Measurements from ENCODE around the gene RANBP10. TPM values are rescaled to one million over a fixed set of nuclear protein-coding genes. Genes with fewer than 3 reads are reported as not detected.
A peak's percentile ranks its signal among the peaks of the same experiment; 100 is the strongest.

RANBP10 gene
- total and polyA plus RNA-seq, 2 of the 8 experiments (the other 6 are each of a cell fraction or from before 2014, with no cell fraction given) = 14.2 to 16.8 TPM

- H2BK12ac ChIP-seq (ENCODE audit: low read depth, low read length) = no peak overlapping the region
- no peak overlapping the region for H3K4me2 ChIP-seq (ENCODE audit: insufficient read depth in 1 of 2, low read depth in 2 of 2, low read length in 2 of 2)
- no peak overlapping the region for H2BK120ac ChIP-seq (replicated peaks; ENCODE audit: low read depth, low read length)
- no peaks in the 10 kb centered on the region; the same call in none of the 2 replicates for H3K79me1 ChIP-seq (ENCODE audit: low read depth, low read length)
- no peak overlapping the region for H3K56ac ChIP-seq (replicated peaks; ENCODE audit: insufficient read length, low read depth, low read length)
- H3K9me3 ChIP-seq (ENCODE audit: insufficient read depth in 2 of 2, low read depth in 1 of 2, low read length in 1 of 2) = no peaks in the 10 kb centered on the region
- H3K36me3 ChIP-seq (ENCODE audit: control insufficient read depth in 2 of 4, insufficient read depth in 4 of 4, low read length in 3 of 4) = peaks cover 0 to 3% (median 0%) of the 10 kb centered on the region in 4 experiments; a peak in 2 of 8 replicates
- H3K27me3 ChIP-seq (replicated peaks in 1 of 4; ENCODE audit: control insufficient read depth in 3 of 4, extremely low read depth in 1 of 4, insufficient read depth in 3 of 4, low read length in 3 of 4) = no peaks in the 10 kb centered on the region
- H3K27ac ChIP-seq (ENCODE audit: low read depth, low read length) = no peak overlapping the region
- H4K5ac ChIP-seq (ENCODE audit: insufficient read length, low read depth, low read length) = no peak overlapping the region
- H3K4ac ChIP-seq (replicated peaks; ENCODE audit: insufficient read length, low read depth, low read length) = no peak overlapping the region
- no peak for FAIRE-seq
- POLR2A ChIA-PET (ENCODE audit: partially characterized antibody) = interaction anchor here (0.6 kb wide), 2 partner anchors 11 to 18 kb away, joined by 3 to 4 read pairs; partner anchors contain the start of genes ACD, C16orf86 and ENKD1
- H2AK5ac ChIP-seq (ENCODE audit: low read depth, low read length) = no peak overlapping the region
- H2AFZ ChIP-seq (ENCODE audit: low read length) = no peak overlapping the region
- H2BK15ac ChIP-seq (ENCODE audit: low read length) = no peak overlapping the region
- H3K14ac ChIP-seq (ENCODE audit: insufficient read length) = no peak overlapping the region
- 64% methylated on average over 1 of the region's 1 CpG; no CpG with 5 or more reads in 1 of the 2 experiments for WGBS, 2 experiments (ENCODE audit: extremely low coverage in 1 of 2, insufficient coverage in 1 of 2, insufficient read length in 1 of 2, insufficient replicate concordance in 2 of 2, low coverage in 1 of 2, low lambda C conversion rate in 2 of 2, missing lambda C conversion rate in 1 of 2)
- no peaks in the 10 kb centered on the region for H3K23me2 ChIP-seq (ENCODE audit: low read depth, low read length)
- H4K20me1 ChIP-seq (replicated peaks in 1 of 2; ENCODE audit: control insufficient read depth in 1 of 2, insufficient read depth in 2 of 2, low read length in 2 of 2) = peaks cover 0 to 5% of the 10 kb centered on the region in 2 experiments
- H3K79me2 ChIP-seq (ENCODE audit: control insufficient read depth in 1 of 2, insufficient read depth in 2 of 2, low read length in 2 of 2) = no peaks in the 10 kb centered on the region
- no peak overlapping the region for H2BK5ac ChIP-seq (ENCODE audit: low read depth, low read length)
- no peak overlapping the region for H3K23ac ChIP-seq (ENCODE audit: insufficient read length)
- TF ChIP-seq POLR2A (IDR thresholded peaks at IDR 0.05; ENCODE audit: control extremely low read depth in 1 of 2, low read depth in 2 of 2, low read length in 2 of 2) (peak in 1 of 2 experiments; percentile 31; a peak in 1 of 3 replicates), CBX5 (IDR thresholded peaks at IDR 0.05; ENCODE audit: low read depth, low read length) (no peak)
- no peak overlapping the region for H3K18ac ChIP-seq (ENCODE audit: extremely low read depth, low read length)
- no peak for DNase-seq (ENCODE audit: low read depth in 1 of 2, low spot score in 2 of 2)
- no peak overlapping the region for H4K8ac ChIP-seq (ENCODE audit: extremely low read depth, insufficient read depth, low read length)
- H4K91ac ChIP-seq (replicated peaks; ENCODE audit: insufficient read length, low read length) = no peak overlapping the region
- no peak overlapping the region for H3K9ac ChIP-seq (replicated peaks in 1 of 4; ENCODE audit: extremely low read depth in 1 of 4, low read depth in 3 of 4, low read length in 3 of 4)
- H3K4me1 ChIP-seq (replicated peaks in 1 of 4; ENCODE audit: control insufficient read depth in 3 of 4, insufficient read depth in 4 of 4, low read length in 3 of 4) = no peaks in the 10 kb centered on the region
- no peak overlapping the region for H2BK20ac ChIP-seq (ENCODE audit: low read length)
- no peak overlapping the region for H3K4me3 ChIP-seq (ENCODE audit: extremely low read depth in 1 of 4, insufficient read depth in 2 of 4, low read depth in 3 of 4, low read length in 4 of 4)
- CTCF ChIA-PET (ENCODE audit: partially characterized antibody) = interaction anchor here (1.0 to 1.8 kb wide), 3 partner anchors 157 to 207 kb away, joined by 3 to 6 read pairs (median 3); partner anchors contain the start of gene NRN1L
These were observed 128.6 kb downstream of the RANBP10 start for GRCh38 chr16:67677712-67678111.
